IMR-90 (cell line): ENCODE measurements around the gene KIAA0825. TPM values are rescaled to one million over a fixed set of nuclear protein-coding genes. Genes with fewer than 3 reads are reported as not detected.

Experiments used
- ATAC-seq: fragments of 200-7000 bp; cut with Tn5 transposase; 2 replicates; pipeline ENCODE4 v1.9.1; 2020; ENCODE audit warnings: low read depth, mild to moderate bottlenecking, moderate library complexity
- BruUV-seq: library from RNA; stranded (reverse); fragments of 400-500 nt; replicated peaks from 2 replicates; lab custom pipeline; 2021; lab: Mats Ljungman, UMichigan
- CTCF ChIA-PET: fragments of 300-600 bp; formaldehyde crosslinking; extraction: SDS; loops from one replicate; lab custom pipeline; 2021; ENCODE audit warnings: antibody characterized with exemption; lab: Yijun Ruan, JAX
- POLR2A ChIA-PET: fragments of 300-600 bp; sonication (Branson Sonifier 250); formaldehyde crosslinking; loops from one replicate; lab custom pipeline; 2022; ENCODE audit warnings: antibody characterized with exemption; ENCODE audit not compliant: unreplicated experiment; lab: Charles Lee
- DNase-seq: peaks from one replicate; pipeline ENCODE4 v3.0.0; 2013
- H2AFZ ChIP-seq: replicated peaks from 2 replicates; pipeline ENCODE3; 2013; ENCODE audit warnings: low read length, mild to moderate bottlenecking; ENCODE audit not compliant: poor library complexity
- H2AK5ac ChIP-seq: 2 replicates; pipeline ENCODE4 v1.6.1; 2013; ENCODE audit warnings: low read depth, low read length, inconsistent platforms
- H2AK9ac ChIP-seq: replicated peaks from 2 replicates; pipeline ENCODE3; 2013; ENCODE audit warnings: mild to moderate bottlenecking, low read depth, low read length, moderate library complexity; ENCODE audit not compliant: poor library complexity
- H2BK120ac ChIP-seq: 2 replicates; pipeline ENCODE4 v1.6.1; 2013; ENCODE audit warnings: low read depth, low read length, inconsistent platforms
- H2BK15ac ChIP-seq: 3 replicates; pipeline ENCODE4 v1.6.1; 2013; ENCODE audit warnings: low read depth, low read length, inconsistent platforms
- H2BK20ac ChIP-seq: 2 replicates; pipeline ENCODE4 v1.6.1; 2013; ENCODE audit warnings: low read depth, mild to moderate bottlenecking, inconsistent platforms, low read length, moderate library complexity
- H2BK5ac ChIP-seq: 2 replicates; pipeline ENCODE4 v1.6.1; 2013; ENCODE audit warnings: mild to moderate bottlenecking, low read depth, low read length, inconsistent platforms; ENCODE audit not compliant: poor library complexity, severe bottlenecking
- H3K14ac ChIP-seq: replicated peaks from 2 replicates; pipeline ENCODE4 v1.6.1; 2013; ENCODE audit warnings: low read depth, low read length, inconsistent platforms
- H3K18ac ChIP-seq: 2 replicates; pipeline ENCODE4 v1.6.1; 2013; ENCODE audit warnings: low read depth, low read length, control low read depth
- H3K23ac ChIP-seq: 2 replicates; pipeline ENCODE4 v1.6.1; 2013; ENCODE audit warnings: low read depth, low read length, inconsistent platforms
- H3K27ac ChIP-seq: 2 replicates; pipeline ENCODE4 v1.5.1; 2013; ENCODE audit warnings: mild to moderate bottlenecking, control low read depth, low read length; ENCODE audit not compliant: insufficient read depth
- H3K27me3 ChIP-seq: 2 replicates; pipeline ENCODE4 v1.6.1; 2013; ENCODE audit warnings: low read length; ENCODE audit not compliant: control insufficient read depth, insufficient read depth
- H3K36me3 ChIP-seq: 2 replicates; pipeline ENCODE4 v1.6.1; 2013; ENCODE audit warnings: low read length, mixed read lengths; ENCODE audit not compliant: control insufficient read depth, insufficient read depth
- H3K4ac ChIP-seq: 2 replicates; pipeline ENCODE4 v1.6.1; 2013; ENCODE audit warnings: low read depth, low read length, inconsistent platforms
- H3K4me1 ChIP-seq: 2 replicates; pipeline ENCODE4 v1.6.1; 2013; ENCODE audit warnings: low read length, mixed read lengths; ENCODE audit not compliant: control insufficient read depth, insufficient read depth
- H3K4me2 ChIP-seq: 2 replicates; pipeline ENCODE4 v1.6.1; 2013; ENCODE audit warnings: low read depth, mild to moderate bottlenecking, control low read depth, low read length, moderate library complexity
- H3K4me3 ChIP-seq: 2 replicates; pipeline ENCODE4 v1.5.1; 2013; ENCODE audit warnings: low read depth, mild to moderate bottlenecking, control low read depth, low read length, moderate library complexity; ENCODE audit not compliant: insufficient read depth
- H3K56ac ChIP-seq: 2 replicates; pipeline ENCODE4 v1.6.1; 2013; ENCODE audit warnings: low read length, inconsistent platforms; ENCODE audit not compliant: insufficient read depth; ENCODE audit errors: extremely low read depth
- H3K79me1 ChIP-seq, 2 experiments: 2 replicates each; pipeline ENCODE4 v1.6.1; 2013; ENCODE audit warnings: low read length in 2 of 2, inconsistent platforms in 1 of 2, low read depth in 1 of 2
- H3K9ac ChIP-seq: 2 replicates; pipeline ENCODE4 v1.6.1; 2013; ENCODE audit warnings: low read depth, low read length, control low read depth
- H3K9me1 ChIP-seq: 2 replicates; pipeline ENCODE4 v1.6.1; 2013; ENCODE audit warnings: low read length, inconsistent platforms; ENCODE audit not compliant: insufficient read depth
- H3K9me3 ChIP-seq: 2 replicates; pipeline ENCODE4 v1.6.1; 2013; ENCODE audit warnings: low read length; ENCODE audit not compliant: control insufficient read depth, insufficient read depth
- H4K20me1 ChIP-seq: 2 replicates; pipeline ENCODE4 v1.6.1; 2013; ENCODE audit warnings: low read length, inconsistent platforms; ENCODE audit not compliant: insufficient read depth
- H4K5ac ChIP-seq: 2 replicates; pipeline ENCODE4 v1.6.1; 2013; ENCODE audit warnings: mild to moderate bottlenecking, low read depth, low read length, control low read depth
- H4K8ac ChIP-seq, 2 experiments: 2 replicates each; pipeline ENCODE4 v1.6.1; 2013; ENCODE audit warnings: low read depth in 2 of 2, low read length in 2 of 2, control low read depth in 1 of 2, inconsistent platforms in 1 of 2
- H4K91ac ChIP-seq: 2 replicates; pipeline ENCODE4 v1.6.1; 2013; ENCODE audit warnings: low read depth, low read length, inconsistent platforms; ENCODE audit not compliant: insufficient read depth
- BHLHE40 ChIP-seq: fragments of 150-350 bp; IDR thresholded peaks from 2 replicates; pipeline ENCODE4 v1.6.1; 2016; ENCODE audit warnings: mild to moderate bottlenecking, low read depth, low read length
- FOS ChIP-seq: fragments of 150-350 bp; IDR thresholded peaks from 2 replicates; pipeline ENCODE4 v1.6.1; 2016; ENCODE audit warnings: low read depth, low read length
- POLR2A ChIP-seq: IDR thresholded peaks from 2 replicates; pipeline ENCODE4 v1.6.1; 2012; ENCODE audit warnings: mild to moderate bottlenecking, low read depth, low read length
- RFX5 ChIP-seq: IDR thresholded peaks from 2 replicates; pipeline ENCODE4 v1.8.0; 2012; ENCODE audit warnings: low read depth, mild to moderate bottlenecking, low read length, moderate library complexity
- WGBS, 2 experiments: methylation state at CpG; one replicate each; pipeline versions ENCODE4 v1.1.5 to v1.1.7; 2013; ENCODE audit warnings: missing lambda C conversion rate in 2 of 2; ENCODE audit not compliant: insufficient read length in 1 of 2; ENCODE audit errors: extremely low coverage in 2 of 2; 5-methylcytosine and 5-hydroxymethylcytosine counted together
- dilution Hi-C: fragments of 300-500 bp; cut with HindIII; formaldehyde crosslinking; loops from one replicate; pipeline ENCODE4 v1.14.3; 2018; ENCODE audit warnings: low sequenced_read_pairs; ENCODE audit not compliant: unreplicated experiment
- in situ Hi-C: fragments of 300-500 bp; cut with MboI; formaldehyde crosslinking; loops from 3 replicates; pipeline ENCODE4 v1.14.3; 2019; ENCODE audit warnings: low sequenced_read_pairs, inconsistent platforms, mixed read lengths
- intact Hi-C: fragments of 100-400 bp; cut with micrococcal nuclease; formaldehyde crosslinking; loops from 2 replicates; pipeline ENCODE4 v1.10.0; 2022
- polyA plus RNA-seq, 3 experiments: library from polyadenylated mRNA; depleted of rRNA; stranded (reverse); fragments of >200 nt; gene quantifications; 2 replicates each; pipeline ENCODE4 v1.2.3, GENCODE V29; 2012; ENCODE audit warnings: low replicate concordance in 1 of 3
- total RNA-seq: library from RNA; depleted of rRNA; stranded (reverse); fragments of >200 nt; gene quantifications from 2 replicates; pipeline ENCODE4 v1.2.3, GENCODE V29; 2012

Gene KIAA0825
- total and polyA plus RNA-seq, 2 of the 4 experiments (the other 2 are of a cell fraction) = 0.46 to 1.8 TPM

GRCh38 chr5:94161801-94162200 lies 456.6 kb downstream of the KIAA0825 start:
- Histone ChIP-seq H3K9me1 (no peaks in the 10 kb centered on the region; the same call in 1 of the 2 replicates), H2AK9ac (no peak overlapping the region), H4K5ac (no peak overlapping the region), H3K9ac (no peak overlapping the region), H3K27ac (no peak overlapping the region), H3K4me3 (no peak overlapping the region), H3K27me3 (no peaks in the 10 kb centered on the region), H3K56ac (no peak overlapping the region), H3K4me1 (peaks cover 2% of the 10 kb centered on the region), H3K9me3 (no peaks in the 10 kb centered on the region), H4K91ac (no peak overlapping the region), H3K18ac (no peak overlapping the region), H4K20me1 (no peaks in the 10 kb centered on the region), H3K14ac (no peak overlapping the region), H2AK5ac (no peak overlapping the region), H2BK5ac (no peak overlapping the region), H3K4ac (no peak overlapping the region), H3K36me3 (no peaks in the 10 kb centered on the region), H3K79me1 (no peaks in the 10 kb centered on the region), H2BK120ac (no peak overlapping the region), H3K4me2 (no peak overlapping the region), H2AFZ (no peak overlapping the region), H2BK15ac (no peak overlapping the region), H4K8ac (no peak overlapping the region), H3K23ac (no peak overlapping the region), H2BK20ac (no peak overlapping the region)
- ATAC-seq (no peak), DNase-seq (no peak)
- intact Hi-C loops = no loop called here
- TF ChIP-seq RFX5 = no peak
- no peak for TF ChIP-seq POLR2A
- TF ChIP-seq FOS = no peak
- no peak for TF ChIP-seq BHLHE40
- dilution Hi-C loops = no loop called here
- CTCF ChIA-PET = interaction anchor here (0.6 kb wide), 1 partner anchor 1047 kb away, joined by 3 read pairs; no protein-coding TSS in a partner anchor
- in situ Hi-C loops = no loop called here
- WGBS, 2 experiments = no CpG with 5 or more reads among the region's 1 CpG
- POLR2A ChIA-PET = no interaction called here
- no TSS peak for BruUV-seq
